Kidney epithelial cell (primary cell): ENCODE measurements around the gene IDH3A. TPM values are rescaled to one million over a fixed set of nuclear protein-coding genes. Genes with fewer than 3 reads are reported as not detected.

Source experiments
- DNase-seq: peaks from one replicate; pipeline ENCODE4 v3.0.0-alpha.2; 2010; ENCODE audit warnings: low read depth
- H3K27me3 ChIP-seq: 2 replicates; pipeline ENCODE4 v1.6.0; 2011; ENCODE audit warnings: low read length; ENCODE audit not compliant: control insufficient read depth, insufficient read depth
- H3K36me3 ChIP-seq: 2 replicates; pipeline ENCODE4 v1.5.1; 2011; ENCODE audit warnings: low read length; ENCODE audit not compliant: control insufficient read depth, insufficient read depth
- H3K4me3 ChIP-seq: 2 replicates; pipeline ENCODE4 v1.5.1; 2011; ENCODE audit warnings: low read depth, mild to moderate bottlenecking, control low read depth, low read length
- CTCF ChIP-seq: IDR thresholded peaks from 2 replicates; pipeline ENCODE4 v1.5.1; 2011; ENCODE audit warnings: mild to moderate bottlenecking, moderate library complexity, low read length, control low read depth, inconsistent platforms; ENCODE audit not compliant: insufficient read depth, poor library complexity, severe bottlenecking
- total RNA-seq: library from RNA; depleted of rRNA; stranded (reverse); fragments of >200 nt; gene quantifications from 2 replicates; pipeline ENCODE4 v1.2.3, GENCODE V29; 2015

The IDH3A gene
- total RNA-seq, 1 donor from 2014 or later = 60.4 TPM

GRCh38 chr15:78174401-78174800 lies 25.2 kb downstream of the IDH3A start:
- Histone ChIP-seq H3K4me3 (no peak overlapping the region), H3K36me3 (peaks cover 1% of the 10 kb centered on the region), H3K27me3 (peaks cover 5% of the 10 kb centered on the region)
- TF ChIP-seq CTCF = no peak
- no peak for DNase-seq

- Histone ChIP-seq H3K27me3 (peaks cover 5% of the 10 kb centered on the region), H3K36me3 (peaks cover 1% of the 10 kb centered on the region), H3K4me3 (no peak overlapping the region)
- DNase-seq = no peak
- TF ChIP-seq CTCF = no peak
Observed at GRCh38 chr15:78175330-78175729, 26.2 kb downstream of the IDH3A start.

- H3K27me3 ChIP-seq = peaks cover 5% of the 10 kb centered on the region
- peaks cover 1% of the 10 kb centered on the region for H3K36me3 ChIP-seq
- TF ChIP-seq CTCF = peak; percentile 86
- no peak overlapping the region for H3K4me3 ChIP-seq
- no peak for DNase-seq
Observed at GRCh38 chr15:78177447-78177873, 28.3 kb downstream of the IDH3A start.

GRCh38 chr15:78178064-78178463 lies 28.9 kb downstream of the IDH3A start:
- Histone ChIP-seq H3K4me3 (no peak overlapping the region), H3K27me3 (peaks cover 5% of the 10 kb centered on the region), H3K36me3 (no peaks in the 10 kb centered on the region)
- TF ChIP-seq CTCF = no peak
- DNase-seq = no peak

- no peak for DNase-seq
- TF ChIP-seq CTCF = no peak
- H3K36me3 ChIP-seq = no peaks in the 10 kb centered on the region
Observed at GRCh38 chr15:78179286-78179840, 30.2 kb downstream of the IDH3A start.

GRCh38 chr15:78179906-78180305 lies 30.7 kb downstream of the IDH3A start:
- DNase-seq = no peak
- H3K36me3 ChIP-seq = no peaks in the 10 kb centered on the region
- H3K27me3 ChIP-seq = peaks cover 5% of the 10 kb centered on the region
- H3K4me3 ChIP-seq = no peak overlapping the region
- TF ChIP-seq CTCF = no peak

More at GRCh38 chr15:78179286-78179840, 30.2 kb downstream of the IDH3A start:
- H3K27me3 ChIP-seq = peaks cover 5% of the 10 kb centered on the region
- no peak overlapping the region for H3K4me3 ChIP-seq
